H9 (cell line): Measurements from ENCODE around the gene ASTN1. TPM values are rescaled to one million over a fixed set of nuclear protein-coding genes. Genes with fewer than 3 reads are reported as not detected.

Experiments
- DNase-seq: peaks from one replicate; pipeline ENCODE4 v3.0.0-alpha.2; 2017
- H2AFZ ChIP-seq: one replicate; pipeline ENCODE4 v1.6.1; 2013; ENCODE audit warnings: mild to moderate bottlenecking, low read length, control low read depth, moderate library complexity
- H2AK5ac ChIP-seq: 2 replicates; pipeline ENCODE4 v1.6.1; 2013; ENCODE audit warnings: low read length, control low read depth, mixed read lengths; ENCODE audit not compliant: insufficient read length
- H2BK120ac ChIP-seq: one replicate; pipeline ENCODE4 v1.6.1; 2013; ENCODE audit warnings: low read depth, mild to moderate bottlenecking, low read length, control low read depth, inconsistent platforms; ENCODE audit not compliant: poor library complexity, severe bottlenecking
- H2BK12ac ChIP-seq: 2 replicates; pipeline ENCODE4 v1.6.1; 2013; ENCODE audit warnings: low read length, control low read depth, mixed read lengths, low read depth; ENCODE audit not compliant: insufficient read length
- H2BK15ac ChIP-seq: 2 replicates; pipeline ENCODE4 v1.6.1; 2013; ENCODE audit warnings: low read depth, low read length, control low read depth
- H2BK20ac ChIP-seq: one replicate; pipeline ENCODE4 v1.6.1; 2013; ENCODE audit warnings: low read depth, mild to moderate bottlenecking, low read length, control low read depth, inconsistent platforms; ENCODE audit not compliant: poor library complexity, severe bottlenecking
- H2BK5ac ChIP-seq: 2 replicates; pipeline ENCODE4 v1.6.1; 2013; ENCODE audit warnings: low read length, control low read depth, mixed read lengths; ENCODE audit not compliant: insufficient read length
- H3K14ac ChIP-seq: 2 replicates; pipeline ENCODE4 v1.6.1; 2013; ENCODE audit warnings: low read length, control low read depth; ENCODE audit not compliant: insufficient read depth
- H3K18ac ChIP-seq: 2 replicates; pipeline ENCODE4 v1.6.1; 2013; ENCODE audit warnings: low read depth, mild to moderate bottlenecking, mixed read lengths, low read length, control low read depth; ENCODE audit not compliant: insufficient read length
- H3K23ac ChIP-seq: 2 replicates; pipeline ENCODE4 v1.6.1; 2013; ENCODE audit warnings: low read length, control low read depth, mixed read lengths, low read depth; ENCODE audit not compliant: insufficient read length
- H3K23me2 ChIP-seq: 2 replicates; pipeline ENCODE4 v1.6.1; 2013; ENCODE audit warnings: low read depth, mild to moderate bottlenecking, mixed read lengths, low read length, control low read depth; ENCODE audit not compliant: insufficient read length, poor library complexity, severe bottlenecking
- H3K27ac ChIP-seq: 2 replicates; pipeline ENCODE4 v1.5.1; 2013; ENCODE audit warnings: low read length, control low read depth, mixed read lengths, low read depth; ENCODE audit not compliant: insufficient read length
- H3K27me3 ChIP-seq: 2 replicates; pipeline ENCODE4 v1.6.1; 2013; ENCODE audit warnings: low read length, control low read depth, inconsistent platforms; ENCODE audit not compliant: insufficient read depth
- H3K4ac ChIP-seq: 2 replicates; pipeline ENCODE4 v1.6.1; 2013; ENCODE audit warnings: low read depth, mild to moderate bottlenecking, control low read depth, inconsistent platforms, low read length, moderate library complexity
- H3K4me1 ChIP-seq: 2 replicates; pipeline ENCODE4 v1.6.1; 2013; ENCODE audit warnings: low read length, control low read depth, inconsistent platforms; ENCODE audit not compliant: insufficient read depth
- H3K4me2 ChIP-seq: 2 replicates; pipeline ENCODE4 v1.6.1; 2013; ENCODE audit warnings: low read length, control low read depth, mixed read lengths; ENCODE audit not compliant: insufficient read length, insufficient read depth
- H3K56ac ChIP-seq: 2 replicates; pipeline ENCODE4 v1.6.1; 2013; ENCODE audit warnings: low read depth, mild to moderate bottlenecking, mixed read lengths, low read length, control low read depth; ENCODE audit not compliant: insufficient read length
- H3K79me1 ChIP-seq: 2 replicates; pipeline ENCODE4 v1.6.1; 2013; ENCODE audit warnings: low read depth, mild to moderate bottlenecking, moderate library complexity, low read length, control low read depth, inconsistent platforms; ENCODE audit not compliant: insufficient read depth, poor library complexity, severe bottlenecking
- H3K79me2 ChIP-seq: 2 replicates; pipeline ENCODE4 v1.6.1; 2013; ENCODE audit warnings: low read length, control low read depth, inconsistent platforms; ENCODE audit not compliant: insufficient read depth
- H3K9ac ChIP-seq: 2 replicates; pipeline ENCODE4 v1.6.1; 2013; ENCODE audit warnings: low read length, control low read depth, mixed read lengths; ENCODE audit not compliant: insufficient read length; ENCODE audit errors: extremely low read depth
- H3K9me3 ChIP-seq: one replicate; pipeline ENCODE4 v1.6.1; 2013; ENCODE audit warnings: low read depth, low read length, inconsistent platforms; ENCODE audit not compliant: control insufficient read depth
- H3T11ph ChIP-seq: one replicate; pipeline ENCODE4 v1.6.1; 2013; ENCODE audit warnings: mild to moderate bottlenecking, low read length, control low read depth, inconsistent platforms
- H4K20me1 ChIP-seq: one replicate; pipeline ENCODE4 v1.6.1; 2013; ENCODE audit not compliant: control insufficient read depth, insufficient read length, insufficient read depth
- H4K5ac ChIP-seq: 2 replicates; pipeline ENCODE4 v1.6.1; 2013; ENCODE audit warnings: low read depth, mild to moderate bottlenecking, mixed read lengths, low read length, control low read depth; ENCODE audit not compliant: insufficient read length
- H4K8ac ChIP-seq: replicated peaks from 2 replicates; pipeline ENCODE4 v1.6.1; 2013; ENCODE audit warnings: low read length, control low read depth, mixed read lengths, low read depth; ENCODE audit not compliant: insufficient read length
- H4K91ac ChIP-seq: 2 replicates; pipeline ENCODE4 v1.6.1; 2013; ENCODE audit warnings: low read depth, mild to moderate bottlenecking, moderate library complexity, mixed read lengths, low read length, control low read depth; ENCODE audit not compliant: insufficient read length
- H3K27ac Mint-ChIP-seq, 3 experiments: 2 replicates in 2 of 3; 3 replicates in 1 of 3; pipeline ENCODE4 v1.8.0; 2020 to 2021; ENCODE audit warnings: mixed read lengths in 3 of 3, mild to moderate bottlenecking in 1 of 3, moderate library complexity in 1 of 3
- H3K27me3 Mint-ChIP-seq: 2 replicates; pipeline ENCODE4 v1.8.0; 2021; ENCODE audit warnings: low read depth, mild to moderate bottlenecking, moderate library complexity, mixed read lengths
- H3K36me3 Mint-ChIP-seq, 3 experiments: 2 replicates in 2 of 3; 3 replicates in 1 of 3; pipeline ENCODE4 v1.8.0; 2020 to 2021; ENCODE audit warnings: low read depth in 3 of 3, mixed read lengths in 3 of 3; ENCODE audit not compliant: insufficient read depth in 1 of 3
- H3K4me1 Mint-ChIP-seq, 2 experiments: 2 replicates each; pipeline ENCODE4 v1.8.0; 2020; ENCODE audit warnings: mixed read lengths in 2 of 2
- H3K4me3 Mint-ChIP-seq, 2 experiments: 2 replicates in 1 of 2; 3 replicates in 1 of 2; pipeline ENCODE4 v1.8.0; 2020 to 2021; ENCODE audit warnings: mild to moderate bottlenecking in 2 of 2, mixed read lengths in 2 of 2, moderate library complexity in 1 of 2
- H3K9me3 Mint-ChIP-seq, 2 experiments: 2 replicates in 1 of 2; 3 replicates in 1 of 2; pipeline ENCODE4 v1.8.0; 2020; ENCODE audit warnings: mild to moderate bottlenecking in 2 of 2, mixed read lengths in 2 of 2, moderate library complexity in 1 of 2
- WGBS: extraction: QIAGEN DNeasy Blood & Tissue Kit; methylation state at CpG from one replicate; pipeline ENCODE4 v1.1.7; 2013; ENCODE audit warnings: missing lambda C conversion rate, low lambda C conversion rate, mixed read lengths; ENCODE audit not compliant: insufficient read length; ENCODE audit errors: extremely low coverage; 5-methylcytosine and 5-hydroxymethylcytosine counted together
- total RNA-seq: library from RNA; stranded (reverse); gene quantifications from 2 replicates; pipeline ENCODE4 v1.2.1, GENCODE V29; 2021
- TF ChIP-seq, protein P1 (sequence below): fragments of 200-600 bp; sonication (generic); conservative IDR thresholded peaks from 3 replicates; pipeline ENCODE4 v1.8.0; 2021; ENCODE audit warnings: antibody characterized with exemption, mild to moderate bottlenecking

The ASTN1 gene
- total RNA-seq, 1 experiment from 2014 or later = 0.98 TPM

DNA sequence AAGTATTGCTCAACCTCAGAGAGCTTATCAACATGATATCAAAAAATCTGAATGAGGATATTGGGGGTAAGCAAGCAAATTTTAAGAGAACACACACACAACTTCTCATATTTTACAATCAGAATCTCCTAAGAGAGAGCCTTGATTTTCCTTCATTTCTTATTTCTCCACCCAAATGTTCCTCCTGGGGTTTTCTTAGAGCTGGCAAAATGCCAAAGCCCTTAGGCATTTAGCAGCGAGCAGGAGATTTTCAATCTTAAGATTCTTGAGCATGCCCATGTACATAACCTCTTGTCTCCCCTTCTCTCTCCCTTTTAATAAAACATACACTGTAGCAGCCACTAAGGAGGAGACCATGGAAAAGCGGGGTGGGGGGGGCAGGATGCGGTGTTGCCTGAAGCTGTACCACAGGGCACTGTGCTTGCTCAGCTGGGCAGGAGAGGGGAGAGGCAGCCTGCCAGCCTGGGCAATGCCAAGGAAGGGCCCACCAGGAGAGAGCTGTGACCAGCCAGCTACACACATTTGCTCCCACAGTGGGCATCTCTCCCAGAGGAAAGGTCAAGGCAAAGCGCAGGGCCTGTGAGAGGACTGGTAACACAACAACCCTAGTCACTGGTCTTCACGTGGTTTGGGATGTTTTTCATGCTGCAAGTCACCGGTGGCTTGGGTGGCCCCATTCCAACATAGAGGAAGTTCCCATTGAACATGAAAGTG is 10.6 kb upstream of the ASTN1 start:
- no peak overlapping the region for H3K18ac ChIP-seq
- no peak overlapping the region for H2AFZ ChIP-seq
- Mint-ChIP-seq H3K4me1 (peaks cover 7 to 13% of the 10 kb centered on the region in 2 experiments), H3K4me3 (no peak overlapping the region), H3K27me3 (peaks cover 37% of the 10 kb centered on the region), H3K27ac (no peak overlapping the region; a peak in 1 of 7 replicates), H3K9me3 (no peaks in the 10 kb centered on the region), H3K36me3 (no peaks in the 10 kb centered on the region)
- H3K4ac ChIP-seq = no peak overlapping the region
- no peak overlapping the region for H3T11ph ChIP-seq
- H3K14ac ChIP-seq = no peak overlapping the region
- H2BK20ac ChIP-seq = no peak overlapping the region
- no peaks in the 10 kb centered on the region for H3K9me3 ChIP-seq
- H2AK5ac ChIP-seq = no peak overlapping the region
- no peaks in the 10 kb centered on the region for H4K20me1 ChIP-seq
- H3K27me3 ChIP-seq = peaks cover 27% of the 10 kb centered on the region
- no peak overlapping the region for H2BK15ac ChIP-seq
- no peak overlapping the region for H2BK120ac ChIP-seq
- no peak overlapping the region for H2BK5ac ChIP-seq
- no peak overlapping the region for H3K56ac ChIP-seq
- no CpG with 5 or more reads among the region's 6 CpGs for WGBS
- no peak overlapping the region for H4K5ac ChIP-seq
- TF ChIP-seq, protein P1, sequence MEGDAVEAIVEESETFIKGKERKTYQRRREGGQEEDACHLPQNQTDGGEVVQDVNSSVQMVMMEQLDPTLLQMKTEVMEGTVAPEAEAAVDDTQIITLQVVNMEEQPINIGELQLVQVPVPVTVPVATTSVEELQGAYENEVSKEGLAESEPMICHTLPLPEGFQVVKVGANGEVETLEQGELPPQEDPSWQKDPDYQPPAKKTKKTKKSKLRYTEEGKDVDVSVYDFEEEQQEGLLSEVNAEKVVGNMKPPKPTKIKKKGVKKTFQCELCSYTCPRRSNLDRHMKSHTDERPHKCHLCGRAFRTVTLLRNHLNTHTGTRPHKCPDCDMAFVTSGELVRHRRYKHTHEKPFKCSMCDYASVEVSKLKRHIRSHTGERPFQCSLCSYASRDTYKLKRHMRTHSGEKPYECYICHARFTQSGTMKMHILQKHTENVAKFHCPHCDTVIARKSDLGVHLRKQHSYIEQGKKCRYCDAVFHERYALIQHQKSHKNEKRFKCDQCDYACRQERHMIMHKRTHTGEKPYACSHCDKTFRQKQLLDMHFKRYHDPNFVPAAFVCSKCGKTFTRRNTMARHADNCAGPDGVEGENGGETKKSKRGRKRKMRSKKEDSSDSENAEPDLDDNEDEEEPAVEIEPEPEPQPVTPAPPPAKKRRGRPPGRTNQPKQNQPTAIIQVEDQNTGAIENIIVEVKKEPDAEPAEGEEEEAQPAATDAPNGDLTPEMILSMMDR = no peak
- H3K4me1 ChIP-seq = peaks cover 2% of the 10 kb centered on the region; the same call in 1 of the 2 replicates
- no peak for DNase-seq
- no peak overlapping the region for H4K91ac ChIP-seq
- H2BK12ac ChIP-seq = no peak overlapping the region
- no peak overlapping the region for H3K4me2 ChIP-seq
- H3K79me1 ChIP-seq = no peaks in the 10 kb centered on the region
- H3K23ac ChIP-seq = no peak overlapping the region
- H3K23me2 ChIP-seq = peaks cover 4% of the 10 kb centered on the region
- no peak overlapping the region for H3K9ac ChIP-seq
- no peak overlapping the region for H3K27ac ChIP-seq
- no peak overlapping the region for H4K8ac ChIP-seq
- H3K79me2 ChIP-seq = no peaks in the 10 kb centered on the region
